H9 (cell line): ENCODE measurements around the gene UPF3B. TPM values are rescaled to one million over a fixed set of nuclear protein-coding genes. Genes with fewer than 3 reads are reported as not detected.
A peak's percentile ranks its signal among the peaks of the same experiment; 100 is the strongest.

ENCODE experiments used
- DNase-seq: peaks from one replicate; pipeline ENCODE4 v3.0.0-alpha.2; 2017
- H2AFZ ChIP-seq: one replicate; pipeline ENCODE4 v1.6.1; 2013; ENCODE audit warnings: mild to moderate bottlenecking, low read length, control low read depth, moderate library complexity
- H2AK5ac ChIP-seq: 2 replicates; pipeline ENCODE4 v1.6.1; 2013; ENCODE audit warnings: low read length, control low read depth, mixed read lengths; ENCODE audit not compliant: insufficient read length
- H2BK120ac ChIP-seq: one replicate; pipeline ENCODE4 v1.6.1; 2013; ENCODE audit warnings: low read depth, mild to moderate bottlenecking, low read length, control low read depth, inconsistent platforms; ENCODE audit not compliant: poor library complexity, severe bottlenecking
- H2BK12ac ChIP-seq: 2 replicates; pipeline ENCODE4 v1.6.1; 2013; ENCODE audit warnings: low read length, control low read depth, mixed read lengths, low read depth; ENCODE audit not compliant: insufficient read length
- H2BK15ac ChIP-seq: 2 replicates; pipeline ENCODE4 v1.6.1; 2013; ENCODE audit warnings: low read depth, low read length, control low read depth
- H2BK20ac ChIP-seq: one replicate; pipeline ENCODE4 v1.6.1; 2013; ENCODE audit warnings: low read depth, mild to moderate bottlenecking, low read length, control low read depth, inconsistent platforms; ENCODE audit not compliant: poor library complexity, severe bottlenecking
- H2BK5ac ChIP-seq: 2 replicates; pipeline ENCODE4 v1.6.1; 2013; ENCODE audit warnings: low read length, control low read depth, mixed read lengths; ENCODE audit not compliant: insufficient read length
- H3K14ac ChIP-seq: 2 replicates; pipeline ENCODE4 v1.6.1; 2013; ENCODE audit warnings: low read length, control low read depth; ENCODE audit not compliant: insufficient read depth
- H3K18ac ChIP-seq: 2 replicates; pipeline ENCODE4 v1.6.1; 2013; ENCODE audit warnings: low read depth, mild to moderate bottlenecking, mixed read lengths, low read length, control low read depth; ENCODE audit not compliant: insufficient read length
- H3K23ac ChIP-seq: 2 replicates; pipeline ENCODE4 v1.6.1; 2013; ENCODE audit warnings: low read length, control low read depth, mixed read lengths, low read depth; ENCODE audit not compliant: insufficient read length
- H3K23me2 ChIP-seq: 2 replicates; pipeline ENCODE4 v1.6.1; 2013; ENCODE audit warnings: low read depth, mild to moderate bottlenecking, mixed read lengths, low read length, control low read depth; ENCODE audit not compliant: insufficient read length, poor library complexity, severe bottlenecking
- H3K27ac ChIP-seq: 2 replicates; pipeline ENCODE4 v1.5.1; 2013; ENCODE audit warnings: low read length, control low read depth, mixed read lengths, low read depth; ENCODE audit not compliant: insufficient read length
- H3K27me3 ChIP-seq: 2 replicates; pipeline ENCODE4 v1.6.1; 2013; ENCODE audit warnings: low read length, control low read depth, inconsistent platforms; ENCODE audit not compliant: insufficient read depth
- H3K4ac ChIP-seq: 2 replicates; pipeline ENCODE4 v1.6.1; 2013; ENCODE audit warnings: low read depth, mild to moderate bottlenecking, control low read depth, inconsistent platforms, low read length, moderate library complexity
- H3K4me1 ChIP-seq: 2 replicates; pipeline ENCODE4 v1.6.1; 2013; ENCODE audit warnings: low read length, control low read depth, inconsistent platforms; ENCODE audit not compliant: insufficient read depth
- H3K4me2 ChIP-seq: 2 replicates; pipeline ENCODE4 v1.6.1; 2013; ENCODE audit warnings: low read length, control low read depth, mixed read lengths; ENCODE audit not compliant: insufficient read length, insufficient read depth
- H3K56ac ChIP-seq: 2 replicates; pipeline ENCODE4 v1.6.1; 2013; ENCODE audit warnings: low read depth, mild to moderate bottlenecking, mixed read lengths, low read length, control low read depth; ENCODE audit not compliant: insufficient read length
- H3K79me1 ChIP-seq: 2 replicates; pipeline ENCODE4 v1.6.1; 2013; ENCODE audit warnings: low read depth, mild to moderate bottlenecking, moderate library complexity, low read length, control low read depth, inconsistent platforms; ENCODE audit not compliant: insufficient read depth, poor library complexity, severe bottlenecking
- H3K79me2 ChIP-seq: 2 replicates; pipeline ENCODE4 v1.6.1; 2013; ENCODE audit warnings: low read length, control low read depth, inconsistent platforms; ENCODE audit not compliant: insufficient read depth
- H3K9ac ChIP-seq: 2 replicates; pipeline ENCODE4 v1.6.1; 2013; ENCODE audit warnings: low read length, control low read depth, mixed read lengths; ENCODE audit not compliant: insufficient read length; ENCODE audit errors: extremely low read depth
- H3K9me3 ChIP-seq: one replicate; pipeline ENCODE4 v1.6.1; 2013; ENCODE audit warnings: low read depth, low read length, inconsistent platforms; ENCODE audit not compliant: control insufficient read depth
- H3T11ph ChIP-seq: one replicate; pipeline ENCODE4 v1.6.1; 2013; ENCODE audit warnings: mild to moderate bottlenecking, low read length, control low read depth, inconsistent platforms
- H4K20me1 ChIP-seq: one replicate; pipeline ENCODE4 v1.6.1; 2013; ENCODE audit not compliant: control insufficient read depth, insufficient read length, insufficient read depth
- H4K5ac ChIP-seq: 2 replicates; pipeline ENCODE4 v1.6.1; 2013; ENCODE audit warnings: low read depth, mild to moderate bottlenecking, mixed read lengths, low read length, control low read depth; ENCODE audit not compliant: insufficient read length
- H4K8ac ChIP-seq: replicated peaks from 2 replicates; pipeline ENCODE4 v1.6.1; 2013; ENCODE audit warnings: low read length, control low read depth, mixed read lengths, low read depth; ENCODE audit not compliant: insufficient read length
- H4K91ac ChIP-seq: 2 replicates; pipeline ENCODE4 v1.6.1; 2013; ENCODE audit warnings: low read depth, mild to moderate bottlenecking, moderate library complexity, mixed read lengths, low read length, control low read depth; ENCODE audit not compliant: insufficient read length
- H3K27ac Mint-ChIP-seq, 3 experiments: 2 replicates in 2 of 3; 3 replicates in 1 of 3; pipeline ENCODE4 v1.8.0; 2020 to 2021; ENCODE audit warnings: mixed read lengths in 3 of 3, mild to moderate bottlenecking in 1 of 3, moderate library complexity in 1 of 3
- H3K27me3 Mint-ChIP-seq: 2 replicates; pipeline ENCODE4 v1.8.0; 2021; ENCODE audit warnings: low read depth, mild to moderate bottlenecking, moderate library complexity, mixed read lengths
- H3K36me3 Mint-ChIP-seq, 3 experiments: 2 replicates in 2 of 3; 3 replicates in 1 of 3; pipeline ENCODE4 v1.8.0; 2020 to 2021; ENCODE audit warnings: low read depth in 3 of 3, mixed read lengths in 3 of 3; ENCODE audit not compliant: insufficient read depth in 1 of 3
- H3K4me1 Mint-ChIP-seq, 2 experiments: 2 replicates each; pipeline ENCODE4 v1.8.0; 2020; ENCODE audit warnings: mixed read lengths in 2 of 2
- H3K4me3 Mint-ChIP-seq, 2 experiments: 2 replicates in 1 of 2; 3 replicates in 1 of 2; pipeline ENCODE4 v1.8.0; 2020 to 2021; ENCODE audit warnings: mild to moderate bottlenecking in 2 of 2, mixed read lengths in 2 of 2, moderate library complexity in 1 of 2
- H3K9me3 Mint-ChIP-seq, 2 experiments: 2 replicates in 1 of 2; 3 replicates in 1 of 2; pipeline ENCODE4 v1.8.0; 2020; ENCODE audit warnings: mild to moderate bottlenecking in 2 of 2, mixed read lengths in 2 of 2, moderate library complexity in 1 of 2
- CTCF ChIP-seq: fragments of 200-600 bp; sonication (generic); conservative IDR thresholded peaks from 3 replicates; pipeline ENCODE4 v1.8.0; 2021; ENCODE audit warnings: antibody characterized with exemption, mild to moderate bottlenecking
- WGBS: extraction: QIAGEN DNeasy Blood & Tissue Kit; methylation state at CpG from one replicate; pipeline ENCODE4 v1.1.7; 2013; ENCODE audit warnings: missing lambda C conversion rate, low lambda C conversion rate, mixed read lengths; ENCODE audit not compliant: insufficient read length; ENCODE audit errors: extremely low coverage; 5-methylcytosine and 5-hydroxymethylcytosine counted together
- total RNA-seq: library from RNA; stranded (reverse); gene quantifications from 2 replicates; pipeline ENCODE4 v1.2.1, GENCODE V29; 2021

UPF3B gene
- total RNA-seq, 1 experiment from 2014 or later, result 31.5 TPM

GRCh38 chrX:119790977-119791436 lies 61.8 kb downstream of the UPF3B start:
- Histone ChIP-seq H2BK120ac (peak overlapping the region; percentile 77), H3K14ac (peak overlapping the region; percentile 98), H3K56ac (peak overlapping the region; percentile 92), H3K27me3 (no peaks in the 10 kb centered on the region), H4K8ac (no peak overlapping the region), H3K4me1 (no peaks in the 10 kb centered on the region), H3K9ac (peak overlapping the region; percentile 96), H3T11ph (no peak overlapping the region), H2BK5ac (no peak overlapping the region), H2AK5ac (no peak overlapping the region), H3K27ac (peak overlapping the region; percentile 64), H3K23me2 (peaks cover 2% of the 10 kb centered on the region), H3K18ac (peak overlapping the region; percentile 89), H3K79me1 (peaks cover 6% of the 10 kb centered on the region), H2BK12ac (peak overlapping the region; percentile 94), H3K4me2 (peak overlapping the region; percentile 45), H4K20me1 (no peaks in the 10 kb centered on the region), H2BK20ac (no peak overlapping the region), H2BK15ac (no peak overlapping the region; the same call in 1 of the 2 replicates), H4K5ac (peak overlapping the region; percentile 87), H3K79me2 (peaks cover 20% of the 10 kb centered on the region; the same call in 1 of the 2 replicates), H3K23ac (no peak overlapping the region), H4K91ac (peak overlapping the region; percentile 85), H3K4ac (peak overlapping the region; percentile 98; the same call in 1 of the 2 replicates), H2AFZ (no peak overlapping the region), H3K9me3 (peaks cover 19% of the 10 kb centered on the region)
- Mint-ChIP-seq H3K4me3 (peak overlapping the region; percentile 94 to 95), H3K36me3 (peaks cover 38 to 48% (median 41%) of the 10 kb centered on the region in 3 experiments), H3K4me1 (peaks cover 8 to 19% of the 10 kb centered on the region in 2 experiments; a peak in 2 of 4 replicates), H3K27ac (peak overlapping the region; percentile 95 to 98 (median 97)), H3K9me3 (peaks cover 59 to 70% of the 10 kb centered on the region in 2 experiments), H3K27me3 (no peaks in the 10 kb centered on the region)
- no peak for DNase-seq
- no peak for TF ChIP-seq CTCF
- no CpG with 5 or more reads among the region's 31 CpGs for WGBS
